Measurements from ENCODE around the gene AKAP13.

The AKAP13 gene

GRCh38 chr15:85749261-85750151 lies 369.1 kb downstream of the AKAP13 start:
- DNase-seq: no peak

DNA sequence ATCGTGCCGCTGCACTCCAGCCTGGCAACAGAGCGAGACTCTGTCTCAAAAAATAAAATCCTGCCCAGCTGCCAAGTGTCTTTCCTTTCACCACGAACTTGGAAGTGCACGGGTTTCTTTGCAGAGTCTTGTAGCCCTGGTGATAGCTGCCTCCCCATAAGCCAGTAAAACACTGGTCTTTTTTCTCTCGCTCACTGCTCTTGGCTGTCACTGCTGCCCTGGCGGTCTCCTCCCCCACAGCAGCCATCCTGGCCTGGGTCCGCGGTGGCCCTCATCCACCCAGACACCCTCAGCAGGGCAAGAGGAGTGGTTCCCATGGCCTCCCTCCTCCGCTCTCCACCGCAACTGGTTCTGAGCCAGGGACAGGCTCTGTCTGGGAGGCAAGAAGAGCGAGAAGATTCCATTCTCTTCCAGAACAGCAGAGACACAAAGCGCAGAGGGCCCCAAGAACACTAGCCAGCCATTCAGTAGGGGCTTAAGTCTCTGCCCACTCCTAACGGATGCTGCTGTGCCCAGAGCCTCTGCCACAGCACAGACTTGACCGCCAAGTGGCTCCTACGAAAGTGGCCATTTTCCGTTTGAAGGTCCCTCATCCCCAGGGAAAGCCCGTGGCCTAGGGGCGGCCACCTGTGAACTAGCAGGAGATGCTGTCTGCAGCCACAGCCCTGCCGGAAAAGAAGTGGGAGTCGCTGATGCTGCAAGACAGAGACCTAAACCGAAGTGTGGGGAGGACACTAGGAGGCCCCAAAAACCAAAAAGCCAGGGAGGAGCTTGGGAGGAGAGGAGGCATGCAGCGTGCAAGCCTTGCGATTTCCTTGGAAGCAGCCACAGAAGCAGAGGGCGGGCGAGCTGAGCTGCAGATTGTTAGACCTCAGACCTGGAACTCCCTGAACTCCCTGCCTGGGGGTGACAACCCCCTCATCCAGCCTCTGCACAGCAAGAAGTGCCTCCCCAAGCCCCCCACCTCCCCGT lies 370.2 kb downstream of the AKAP13 start:
- DNase-seq: no peak

DNA sequence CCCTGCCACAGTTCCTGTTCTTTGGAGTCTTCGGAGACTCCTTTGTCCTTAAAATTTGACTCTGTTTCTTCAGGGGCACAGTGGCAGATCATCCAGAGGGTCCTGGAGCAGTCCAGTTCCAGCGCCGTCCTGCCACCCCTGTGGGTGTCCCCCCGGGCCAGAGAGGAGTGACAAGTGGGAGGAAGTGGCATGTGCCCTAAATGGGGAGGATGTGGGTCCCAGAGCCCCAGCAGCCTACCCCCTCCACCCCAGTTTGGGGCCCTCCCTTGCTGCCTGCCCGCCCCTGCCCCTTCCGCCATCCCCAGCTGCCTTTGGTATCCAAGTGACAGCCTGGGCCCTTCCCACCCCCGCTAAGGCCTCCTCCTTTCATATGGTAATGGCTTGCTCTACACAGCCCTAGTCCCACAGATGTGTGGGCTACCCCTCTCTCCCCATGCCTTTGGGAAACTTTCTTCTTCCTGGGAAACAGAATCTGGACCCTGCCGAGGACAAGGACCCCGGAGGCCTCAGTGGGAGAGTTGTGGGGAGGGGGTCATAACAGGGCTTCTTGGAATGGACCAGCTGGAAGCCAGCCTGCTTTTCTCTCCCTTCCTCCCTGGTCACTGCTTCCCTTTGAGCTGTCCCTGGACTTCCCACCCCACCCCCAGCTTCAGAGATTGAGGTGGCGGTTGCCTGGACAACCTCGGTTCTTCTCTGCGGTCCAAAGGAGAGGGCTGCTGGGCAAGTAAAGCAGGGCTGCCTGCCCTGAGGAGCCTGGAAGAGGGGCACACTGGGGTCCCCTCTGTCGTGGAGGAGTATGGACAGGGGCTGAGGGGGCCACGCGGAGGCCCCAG lies 371.1 kb downstream of the AKAP13 start:
- peak; percentile 60 for DNase-seq

DNA sequence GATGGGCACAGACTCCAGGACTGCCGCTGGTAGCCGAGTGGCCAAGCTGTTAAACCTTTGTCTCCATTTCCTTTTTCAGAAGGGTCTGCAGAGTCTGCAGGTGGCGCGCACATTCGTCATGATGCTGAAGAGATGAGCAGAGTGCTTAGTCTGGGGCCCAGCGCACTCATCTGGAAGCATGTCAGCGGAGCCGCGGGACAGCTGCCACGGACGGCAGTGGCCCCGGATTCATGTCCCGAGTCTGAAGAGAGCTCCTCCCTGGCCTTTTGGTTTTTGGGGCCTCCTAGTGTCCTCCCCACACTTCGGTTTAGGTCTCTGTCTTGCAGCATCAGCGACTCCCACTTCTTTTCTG lies 371.7 kb downstream of the AKAP13 start:
- DNase-seq: no peak

- DNase-seq: peak; percentile 55
These were observed 372.1 kb downstream of the AKAP13 start for GRCh38 chr15:85752491-85752961.

GRCh38 chr15:85753261-85753660 lies 372.9 kb downstream of the AKAP13 start:
- DNase-seq: peak; percentile 6

DNA sequence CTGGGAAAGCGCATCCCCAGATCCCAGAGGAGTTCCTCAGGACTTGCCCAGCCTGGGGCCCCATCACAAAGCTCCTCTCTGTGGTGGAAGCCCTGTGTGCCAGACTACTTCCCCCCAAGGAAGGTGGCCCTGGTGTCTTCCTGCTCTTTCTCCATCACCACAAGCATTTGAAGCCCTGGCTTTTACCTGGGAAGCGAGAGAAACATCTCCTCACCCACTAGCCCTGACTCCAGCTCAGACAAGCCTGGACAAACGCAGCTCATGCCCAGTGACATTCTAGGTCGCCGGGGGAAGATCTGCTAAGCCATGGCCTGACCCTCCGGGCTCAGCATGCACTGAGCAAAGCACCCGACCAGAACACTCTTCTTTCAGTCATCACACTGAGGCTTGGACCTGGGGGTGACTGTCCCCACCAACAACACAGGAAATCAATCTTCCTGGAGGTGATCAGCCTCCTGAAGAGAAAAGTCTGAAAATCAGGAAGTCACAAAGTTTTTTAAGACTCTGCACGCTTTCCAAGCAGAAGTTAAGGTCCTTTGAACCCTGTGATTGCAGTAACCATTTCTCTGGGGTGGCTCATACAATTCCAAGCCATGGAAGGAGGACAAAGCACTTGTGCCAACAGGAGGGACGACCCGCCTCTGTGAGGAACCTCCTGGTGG lies 373.5 kb downstream of the AKAP13 start:
- peak; percentile 29 for DNase-seq

- DNase-seq: peak; percentile 37
These were observed 374.6 kb downstream of the AKAP13 start for GRCh38 chr15:85754989-85755388.

- peak; percentile 41 for DNase-seq
These were observed 375.1 kb downstream of the AKAP13 start for GRCh38 chr15:85755471-85755870.

- peak; percentile 40 for DNase-seq
These were observed 375.5 kb downstream of the AKAP13 start for GRCh38 chr15:85755942-85756341.

DNA sequence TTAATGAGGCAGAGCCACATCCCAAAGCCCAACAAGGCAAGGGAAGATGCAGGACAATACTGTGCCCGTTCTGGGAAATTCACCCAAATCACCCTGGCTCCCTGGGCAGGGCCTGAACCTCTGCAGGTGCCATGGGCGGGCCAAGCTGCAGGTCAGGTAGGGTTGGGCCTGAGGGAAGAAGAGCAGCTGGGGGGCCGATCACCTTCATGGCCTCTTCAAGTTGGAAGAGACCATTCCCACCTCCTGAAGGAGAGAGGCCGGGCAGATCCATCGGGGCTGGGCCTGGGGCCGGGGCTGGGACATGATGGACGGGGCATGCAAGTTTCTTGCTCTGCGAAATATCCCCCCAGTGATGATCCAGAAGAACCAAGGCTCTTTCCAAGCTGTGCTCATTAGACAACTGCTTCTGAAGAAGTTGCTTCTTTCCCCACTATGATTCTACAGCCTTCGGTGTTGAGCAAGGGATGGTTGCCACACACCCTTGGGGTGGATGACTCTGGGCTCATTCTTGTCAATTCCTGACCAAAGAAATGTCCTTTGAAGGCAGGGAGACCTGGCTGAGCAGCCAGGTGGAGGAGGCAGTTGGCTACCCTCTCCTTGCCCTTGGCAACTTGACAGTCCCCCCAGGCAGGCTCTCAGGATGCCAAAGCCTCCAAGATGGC lies 376.1 kb downstream of the AKAP13 start:
- peak; percentile 43 for DNase-seq

DNA sequence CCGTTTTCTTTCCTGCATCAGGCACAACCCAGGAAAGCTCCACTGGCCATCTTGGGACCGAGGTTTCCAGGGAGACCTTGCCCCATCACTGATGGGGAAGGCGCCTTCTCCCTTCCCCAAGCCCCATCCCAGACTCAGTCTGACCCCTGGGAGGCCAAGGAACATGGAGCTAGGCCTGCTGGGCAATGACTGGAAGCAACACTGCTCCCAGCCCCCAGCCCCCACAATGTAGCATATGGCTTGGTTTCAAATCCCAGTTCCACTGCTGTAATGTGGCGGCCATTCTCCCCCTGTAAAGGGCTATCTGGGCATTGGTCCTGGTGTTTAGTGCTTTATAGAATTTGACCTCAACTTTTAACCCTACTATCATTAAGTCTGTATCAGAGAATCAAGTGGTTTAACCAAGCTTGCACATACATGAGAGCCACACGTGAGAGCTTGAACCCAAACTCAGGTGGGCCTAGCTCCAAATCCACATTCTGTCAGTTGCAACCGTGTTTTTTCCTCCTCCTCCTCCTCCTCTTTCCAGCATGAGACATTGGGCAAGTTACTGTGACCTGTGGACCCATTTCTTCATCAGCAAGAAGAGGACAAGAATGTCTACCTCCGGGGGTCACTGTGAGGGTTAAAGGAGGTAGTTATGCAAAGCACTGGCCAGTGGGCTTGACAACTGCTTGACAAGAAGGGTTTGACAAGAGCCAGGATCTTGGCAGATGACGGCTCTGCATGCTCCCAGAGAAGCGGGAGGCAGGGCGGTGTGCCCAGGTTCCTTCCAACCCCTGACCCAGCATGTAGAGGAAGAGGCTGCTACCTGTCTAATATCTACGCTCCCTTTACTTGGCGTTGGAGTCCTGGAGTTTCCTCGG lies 376.9 kb downstream of the AKAP13 start:
- peak; percentile 48 for DNase-seq

DNA sequence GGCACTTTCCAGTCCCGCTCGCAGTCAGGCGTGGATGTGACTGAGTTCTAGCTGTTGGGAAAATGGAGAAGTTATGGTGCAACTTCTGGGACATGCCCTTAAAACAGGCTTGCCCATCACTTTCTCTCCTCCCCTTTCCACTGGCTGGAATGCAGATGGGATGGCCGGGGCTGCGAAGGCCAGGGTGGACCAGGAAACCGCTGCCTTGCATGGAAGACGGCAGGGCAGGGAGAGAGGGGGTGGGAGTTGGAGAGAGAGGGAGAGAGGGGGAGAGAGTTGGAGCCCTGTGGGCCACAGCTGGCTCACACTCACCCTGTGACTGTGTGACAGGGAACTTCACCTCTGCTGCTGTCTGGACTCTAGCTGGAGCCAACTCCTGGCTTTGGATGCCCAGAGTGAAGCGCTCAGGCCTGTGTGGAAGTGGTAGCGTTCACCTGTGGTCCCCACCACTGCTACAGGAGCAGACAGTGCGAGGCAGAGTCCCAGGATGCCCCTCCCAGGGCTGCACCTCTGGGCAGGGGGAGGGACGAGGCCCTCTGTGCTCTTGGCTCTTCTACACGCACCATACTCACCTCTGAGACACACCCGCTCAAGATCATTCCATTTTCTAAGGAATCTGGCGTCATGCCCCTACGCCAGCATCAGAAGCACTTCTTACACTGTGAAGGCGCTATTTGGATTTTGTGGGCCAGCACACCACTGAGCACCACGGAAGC lies 377.7 kb downstream of the AKAP13 start:
- peak; percentile 49 for DNase-seq

DNA sequence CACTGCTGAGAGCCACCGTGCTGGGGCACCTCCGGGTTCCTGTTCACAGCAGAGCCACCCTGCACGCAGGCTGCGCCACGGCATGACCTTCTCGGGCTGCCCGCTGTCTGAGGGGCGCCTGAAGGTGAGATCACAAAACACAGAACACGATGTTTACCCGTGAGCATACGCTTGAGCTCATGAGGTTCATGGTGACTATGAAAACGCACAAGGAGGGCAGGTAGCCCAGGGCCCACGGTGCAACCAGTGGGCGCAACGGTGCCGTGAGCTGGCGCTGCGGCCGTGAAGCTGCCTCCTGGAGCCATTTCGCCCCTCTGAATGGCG lies 378.2 kb downstream of the AKAP13 start:
- no peak for DNase-seq

- no peak for DNase-seq
These were observed 379.0 kb downstream of the AKAP13 start for GRCh38 chr15:85759376-85759775.

DNA sequence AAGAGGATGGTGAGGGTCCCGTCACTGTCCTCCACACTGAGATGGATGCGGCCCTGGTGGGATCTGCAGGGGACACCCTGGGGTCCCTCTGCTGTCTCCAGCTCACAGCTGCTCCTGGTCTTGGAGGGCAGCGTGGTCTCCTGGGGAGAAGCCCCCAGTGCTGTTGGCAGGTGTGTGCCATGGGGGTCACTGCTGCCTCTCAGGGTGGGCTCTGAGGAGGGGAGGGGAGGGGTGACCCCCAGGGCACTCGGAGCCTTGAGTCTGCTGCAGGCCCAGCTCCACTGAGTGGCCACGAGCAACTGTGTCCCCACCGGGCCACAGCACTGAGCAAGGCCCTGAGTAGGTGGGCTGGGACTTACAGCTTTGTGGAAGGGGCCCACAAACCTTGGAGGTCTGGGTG lies 379.6 kb downstream of the AKAP13 start:
- DNase-seq: no peak

DNA sequence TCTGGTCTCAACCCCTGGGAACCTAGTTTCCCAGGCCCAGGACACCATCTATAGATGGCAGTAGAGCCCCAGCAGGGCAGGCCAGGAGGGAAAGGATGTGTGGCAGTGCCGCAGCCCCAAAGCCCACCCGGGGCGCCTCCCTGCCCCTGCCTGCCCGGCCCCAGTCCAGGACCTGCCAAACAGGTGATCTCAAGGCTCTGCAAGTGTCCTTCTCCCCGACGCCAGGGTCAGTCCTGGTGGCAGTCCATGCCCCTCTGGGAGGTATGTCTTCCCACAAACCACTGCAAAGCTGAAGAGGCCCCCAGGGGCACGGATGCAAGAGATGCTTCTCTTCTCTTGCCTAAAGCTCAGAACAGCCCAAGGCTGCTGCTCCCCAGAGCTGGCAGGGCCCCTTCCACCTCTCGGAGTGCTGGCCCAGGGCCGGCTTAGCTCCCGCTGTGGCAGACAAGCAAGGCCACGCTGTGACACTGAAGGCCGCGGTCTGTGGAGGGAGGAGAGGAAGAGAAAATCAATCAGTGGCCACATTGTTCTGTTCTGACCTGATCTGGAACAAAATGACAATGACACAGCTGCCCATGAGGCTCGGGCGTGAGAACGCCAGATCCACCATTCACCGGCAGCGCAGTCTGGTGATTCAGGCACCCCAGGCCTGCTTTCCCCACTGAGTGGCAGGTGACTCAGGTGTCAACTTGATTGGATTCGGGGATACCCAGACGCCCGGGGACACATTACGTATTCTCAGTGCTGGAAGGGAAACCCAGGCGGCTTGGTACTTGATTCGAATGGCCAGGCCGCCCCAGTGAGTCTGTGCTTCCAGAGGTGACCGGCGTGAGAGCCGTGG lies 380.3 kb downstream of the AKAP13 start:
- no peak for DNase-seq

DNA sequence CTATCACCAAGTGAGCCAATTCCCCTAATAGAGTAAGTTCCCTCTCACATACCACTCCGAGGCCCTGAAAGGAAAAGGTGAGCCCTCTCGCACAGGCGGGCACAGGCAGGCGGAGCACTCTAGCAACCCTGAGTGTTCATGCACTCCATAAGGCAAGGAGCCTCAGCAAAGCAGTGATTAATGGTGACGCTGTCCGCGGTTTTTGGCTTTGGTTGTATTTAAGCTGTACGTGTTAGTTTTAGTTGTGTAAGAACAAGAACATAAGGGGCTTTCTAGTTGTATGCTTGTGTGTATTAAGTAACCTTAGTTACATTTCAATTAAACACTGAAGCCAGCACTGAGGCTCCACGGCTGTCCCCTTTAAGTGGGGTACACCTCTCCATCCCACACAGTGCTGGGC lies 381.2 kb downstream of the AKAP13 start:
- no peak for DNase-seq

Measured in islet precursor cell (in vitro differentiated cells).